Upper lobe of left lung (tissue), 6 donors: ENCODE results near the gene WFDC9. TPM values are rescaled to one million over a fixed set of nuclear protein-coding genes. Genes with fewer than 3 reads are reported as not detected.

ENCODE experiments used
- ATAC-seq, 2 donors: fragments of 200-7000 bp; cut with Tn5 transposase; one replicate each; pipeline ENCODE4 v1.9.1; 2022; ENCODE audit warnings: mild to moderate bottlenecking in 2 of 2, moderate library complexity in 2 of 2; ENCODE audit not compliant: low FRiP score in 2 of 2
- DNase-seq, 2 donors: peaks; one replicate each; pipeline ENCODE4 v3.0.0-alpha.2; 2019 to 2020
- H3K27ac ChIP-seq, 4 donors: fragments of 200-600 bp; sonication (generic); one replicate each; pipeline ENCODE4 v1.5.1; 2016 to 2019
- H3K27me3 ChIP-seq, 4 donors: fragments of 200-600 bp; sonication (generic); one replicate each; pipeline ENCODE4 v1.5.1; 2017 to 2019
- H3K36me3 ChIP-seq, 4 donors: fragments of 200-600 bp; sonication (generic); one replicate each; pipeline ENCODE4 v1.5.1; 2016 to 2019
- H3K4me1 ChIP-seq, 4 donors: fragments of 200-600 bp; sonication (generic); one replicate each; pipeline ENCODE4 v1.5.1; 2018 to 2019
- H3K4me3 ChIP-seq, 4 donors: fragments of 200-600 bp; sonication (generic); one replicate each; pipeline ENCODE4 v1.5.1; 2017 to 2019; ENCODE audit warnings: mild to moderate bottlenecking in 2 of 4, moderate library complexity in 1 of 4
- H3K9me3 ChIP-seq, 4 donors: fragments of 200-600 bp; sonication (generic); one replicate each; pipeline ENCODE4 v1.5.1; 2018 to 2019
- CTCF ChIP-seq, 6 experiments: fragments of 450-650 bp in 4 of 6; fragments of 200-600 bp in 2 of 6; sonication (generic) in 2 of 6; IDR thresholded peaks; one replicate each; pipeline ENCODE4 v1.5.1; 2016 to 2019; ENCODE audit warnings: antibody characterized with exemption in 6 of 6
- EP300 ChIP-seq, 4 donors: sonication (generic); formaldehyde crosslinking; IDR thresholded peaks; one replicate each; pipeline ENCODE4 v1.5.1; 2017; ENCODE audit warnings: antibody characterized with exemption in 4 of 4, control low read depth in 2 of 4
- POLR2A ChIP-seq, 4 donors: fragments of 450-650 bp; IDR thresholded peaks; one replicate each; pipeline ENCODE4 v1.5.1; 2016 to 2017; ENCODE audit warnings: antibody characterized with exemption in 4 of 4, mild to moderate bottlenecking in 2 of 4
- POLR2AphosphoS5 ChIP-seq, 2 donors: sonication (generic); formaldehyde crosslinking; IDR thresholded peaks; one replicate each; pipeline ENCODE4 v1.5.1; 2017; ENCODE audit warnings: antibody characterized with exemption in 2 of 2
- WGBS, 2 donors: methylation state at CpG; one replicate each; pipeline ENCODE4 v1.1.5; 2017 to 2018; 5-methylcytosine and 5-hydroxymethylcytosine counted together
- total RNA-seq, 6 donors: library from RNA; depleted of rRNA in 4 of 6; stranded (reverse); fragments of >200 nt in 4 of 6; gene quantifications; one replicate each; pipeline versions ENCODE4 v1.1.0 to v1.2.1, GENCODE V29; 2016 to 2021
- donor health status: DM: no; HTN: no; CAD: no; lungs with moderate emphysema.
- donor health status: DM: no; HTN: yes; CAD: no; lungs with severe emphysema.

Gene WFDC9
- total RNA-seq, 6 donors from 2014 or later, result not detected

GRCh38 chr20:45636513-45636912, 5.4 kb upstream of the WFDC9 start:
- TF ChIP-seq POLR2AphosphoS5 (IDR thresholded peaks at IDR 0.05) (no peak), CTCF (IDR thresholded peaks at IDR 0.05) (no peak), POLR2A (IDR thresholded peaks at IDR 0.05) (no peak), EP300 (IDR thresholded peaks at IDR 0.05) (no peak)
- Histone ChIP-seq H3K4me3 (no peak overlapping the region), H3K9me3 (no peaks in the 10 kb centered on the region), H3K27me3 (no peaks in the 10 kb centered on the region), H3K4me1 (no peaks in the 10 kb centered on the region), H3K27ac (no peak overlapping the region), H3K36me3 (no peaks in the 10 kb centered on the region)
- ATAC-seq (no peak), DNase-seq (no peak)
- WGBS, 2 donors, result 93 to 96% methylated on average over 1 of the region's 1 CpG

DNA sequence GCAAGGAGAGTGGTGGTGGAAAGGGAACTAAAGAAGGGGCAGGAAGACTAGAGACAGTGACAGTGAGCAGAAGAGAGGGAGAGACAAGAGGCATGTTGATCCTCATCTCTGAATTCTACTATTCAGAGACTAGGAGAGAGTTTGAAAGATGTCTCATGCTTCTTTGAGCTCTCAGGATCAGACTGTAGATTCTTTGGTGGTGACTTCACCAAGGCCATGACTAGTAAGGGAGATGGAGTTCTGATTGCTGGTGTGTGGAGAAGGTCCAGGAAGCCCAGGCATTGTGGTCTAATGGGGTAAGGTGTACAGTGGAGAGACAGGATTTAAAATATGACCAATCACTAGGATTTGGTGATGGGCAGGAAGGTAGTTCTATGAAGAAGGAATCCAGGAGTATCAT, 713 bp downstream of the WFDC9 start:
- Histone ChIP-seq H3K36me3 (no peaks in the 10 kb centered on the region), H3K9me3 (no peaks in the 10 kb centered on the region), H3K4me3 (no peak overlapping the region), H3K27ac (no peak overlapping the region), H3K27me3 (no peaks in the 10 kb centered on the region), H3K4me1 (no peaks in the 10 kb centered on the region)
- TF ChIP-seq EP300 (IDR thresholded peaks at IDR 0.05), result no peak
- no peak for TF ChIP-seq CTCF (IDR thresholded peaks at IDR 0.05)
- no peak for TF ChIP-seq POLR2A (IDR thresholded peaks at IDR 0.05)
- no peak for TF ChIP-seq POLR2AphosphoS5 (IDR thresholded peaks at IDR 0.05)
- ATAC-seq, result no peak
- DNase-seq, result no peak

- Histone ChIP-seq H3K4me3 (no peak within 1 kb of the TSS), H3K36me3 (no peaks in the 10 kb centered on the region), H3K27ac (no peak within 1 kb of the TSS), H3K9me3 (no peaks in the 10 kb centered on the region), H3K4me1 (no peaks in the 10 kb centered on the region), H3K27me3 (no peaks in the 10 kb centered on the region)
- DNase-seq (peak in 1 of 2 donors; percentile 72), ATAC-seq (peak; percentile 92 to 94)
- WGBS, 2 donors, result 11 to 14% methylated on average over 9 of the region's 9 CpGs
- TF ChIP-seq POLR2AphosphoS5 (IDR thresholded peaks at IDR 0.05) (no peak), CTCF (IDR thresholded peaks at IDR 0.05) (peak; percentile 36 to 71 (median 60)), EP300 (IDR thresholded peaks at IDR 0.05) (no peak)
Measured at GRCh38 chr20:45629496-45630100, 1.5 kb downstream of the WFDC9 start, which contains the start of gene WFDC10A. WFDC10A (plus strand) TSS chr20:45629739; CDS start chr20:45629814, 75 bp downstream.

DNA sequence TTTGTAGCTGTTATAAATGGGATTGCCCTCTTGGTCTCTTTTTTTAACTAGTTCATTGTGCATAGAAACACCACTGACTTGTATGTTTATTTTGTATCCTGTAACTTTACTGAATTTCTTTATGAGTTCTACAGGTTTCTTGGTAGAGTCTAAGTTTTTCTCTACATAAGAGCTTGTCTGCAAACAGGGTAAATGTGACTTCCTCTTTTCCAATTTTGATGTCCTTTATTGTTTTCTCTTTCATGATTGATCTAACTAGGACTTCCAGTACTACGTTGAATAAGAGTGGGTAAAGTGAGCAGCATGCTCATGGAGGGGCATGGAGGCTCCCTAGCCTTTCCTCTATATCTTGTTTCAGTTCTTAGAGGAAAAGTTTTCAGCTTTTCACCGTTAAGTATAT, 4.5 kb downstream of the WFDC9 start:
- Histone ChIP-seq H3K4me1 (no peaks in the 10 kb centered on the region), H3K27me3 (no peaks in the 10 kb centered on the region), H3K36me3 (no peaks in the 10 kb centered on the region), H3K27ac (no peak overlapping the region), H3K4me3 (no peak overlapping the region), H3K9me3 (no peaks in the 10 kb centered on the region)
- no peak for DNase-seq
- no peak for ATAC-seq
- TF ChIP-seq POLR2A (IDR thresholded peaks at IDR 0.05), result no peak
- TF ChIP-seq POLR2AphosphoS5 (IDR thresholded peaks at IDR 0.05), result no peak
- no peak for TF ChIP-seq EP300 (IDR thresholded peaks at IDR 0.05)
- TF ChIP-seq CTCF (IDR thresholded peaks at IDR 0.05), result no peak
- 53 to 63% methylated on average over 2 of the region's 2 CpGs for WGBS, 2 donors

DNA sequence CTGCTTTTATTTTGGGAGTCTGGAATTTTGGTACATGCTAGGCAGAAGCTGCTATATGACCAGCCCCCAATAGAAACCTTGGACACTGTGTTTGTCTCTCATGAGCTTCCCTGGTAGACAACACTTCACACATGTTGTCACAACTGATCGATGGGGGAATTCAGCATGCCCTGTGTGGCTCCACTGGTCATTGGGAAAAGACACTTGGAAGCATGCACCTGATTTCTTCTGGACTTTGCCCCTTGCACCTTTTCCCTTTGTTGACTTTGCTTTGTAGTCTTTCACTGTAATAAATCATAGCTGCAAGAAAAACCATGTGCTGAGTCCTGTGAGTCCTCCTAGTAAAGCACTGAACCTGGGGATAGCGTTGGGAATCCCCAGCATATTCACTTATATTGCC, 9.5 kb downstream of the WFDC9 start:
- Histone ChIP-seq H3K27me3 (no peaks in the 10 kb centered on the region), H3K4me1 (no peaks in the 10 kb centered on the region), H3K27ac (no peak overlapping the region), H3K4me3 (no peak overlapping the region), H3K9me3 (no peaks in the 10 kb centered on the region), H3K36me3 (no peaks in the 10 kb centered on the region)
- TF ChIP-seq EP300 (IDR thresholded peaks at IDR 0.05) (no peak), CTCF (IDR thresholded peaks at IDR 0.05) (no peak), POLR2A (IDR thresholded peaks at IDR 0.05) (no peak), POLR2AphosphoS5 (IDR thresholded peaks at IDR 0.05) (no peak)
- no peak for ATAC-seq
- DNase-seq, result no peak
- WGBS, 2 donors, result 84 to 88% methylated on average over 2 of the region's 2 CpGs
